Astrocyte (in vitro differentiated cells and primary cell): ENCODE data around the gene GPR137. TPM values are rescaled to one million over a fixed set of nuclear protein-coding genes. Genes with fewer than 3 reads are reported as not detected.

Source experiments
- DNase-seq: peaks from one replicate; pipeline ENCODE4 v3.0.0-alpha.2; 2010; ENCODE audit warnings: low read depth
- FAIRE-seq: peaks from 2 replicates; lab custom pipeline; 2011; peaks lifted over from hg19 to GRCh38; lab: Jason Lieb, UNC
- H2AFZ ChIP-seq: 2 replicates; pipeline ENCODE4 v1.6.0; 2012; ENCODE audit warnings: low read depth, low read length, inconsistent platforms
- H3K27ac ChIP-seq: 2 replicates; pipeline ENCODE4 v1.5.1; 2011; ENCODE audit warnings: low read depth, low read length, inconsistent platforms
- H3K27me3 ChIP-seq: 2 replicates; pipeline ENCODE4 v1.6.0; 2011; ENCODE audit warnings: low read length, inconsistent platforms; ENCODE audit not compliant: insufficient read depth
- H3K36me3 ChIP-seq: 2 replicates; pipeline ENCODE4 v1.5.1; 2011; ENCODE audit warnings: low read length, inconsistent platforms; ENCODE audit not compliant: insufficient read depth
- H3K4me1 ChIP-seq: 2 replicates; pipeline ENCODE4 v1.5.1; 2011; ENCODE audit warnings: low read length, inconsistent platforms; ENCODE audit not compliant: insufficient read depth
- H3K4me2 ChIP-seq: 2 replicates; pipeline ENCODE4 v1.6.0; 2012; ENCODE audit warnings: low read length, inconsistent platforms
- H3K4me3 ChIP-seq: 2 replicates; pipeline ENCODE4 v1.5.1; 2011; ENCODE audit warnings: low read depth, mild to moderate bottlenecking, low read length, inconsistent platforms; ENCODE audit not compliant: insufficient read depth
- H3K79me2 ChIP-seq: 2 replicates; pipeline ENCODE4 v1.6.0; 2012; ENCODE audit warnings: mild to moderate bottlenecking, low read length, inconsistent platforms; ENCODE audit not compliant: insufficient read depth
- H3K9ac ChIP-seq: 2 replicates; pipeline ENCODE4 v1.6.0; 2012; ENCODE audit warnings: mild to moderate bottlenecking, low read length, inconsistent platforms
- H3K9me3 ChIP-seq: 2 replicates; pipeline ENCODE4 v1.5.1; 2012; ENCODE audit warnings: low read depth, mild to moderate bottlenecking, low read length, inconsistent platforms; ENCODE audit not compliant: insufficient read depth
- H4K20me1 ChIP-seq: 2 replicates; pipeline ENCODE4 v1.6.0; 2012; ENCODE audit warnings: low read length, inconsistent platforms; ENCODE audit not compliant: insufficient read depth
- H3K27ac Mint-ChIP-seq: one replicate; pipeline ENCODE4 v1.8.0; 2021; ENCODE audit warnings: mild to moderate bottlenecking, mixed read lengths; ENCODE audit not compliant: unreplicated experiment
- H3K27me3 Mint-ChIP-seq: one replicate; pipeline ENCODE4 v1.8.0; 2021; ENCODE audit warnings: low read depth, mixed read lengths; ENCODE audit not compliant: unreplicated experiment
- H3K36me3 Mint-ChIP-seq: one replicate; pipeline ENCODE4 v1.8.0; 2021; ENCODE audit warnings: low read depth, mixed read lengths; ENCODE audit not compliant: unreplicated experiment
- H3K4me1 Mint-ChIP-seq: one replicate; pipeline ENCODE4 v1.8.0; 2021; ENCODE audit warnings: low read depth, mixed read lengths; ENCODE audit not compliant: unreplicated experiment
- H3K4me3 Mint-ChIP-seq: one replicate; pipeline ENCODE4 v1.8.0; 2021; ENCODE audit warnings: mild to moderate bottlenecking, moderate library complexity, mixed read lengths; ENCODE audit not compliant: unreplicated experiment
- H3K9me3 Mint-ChIP-seq: one replicate; pipeline ENCODE4 v1.8.0; 2021; ENCODE audit warnings: mild to moderate bottlenecking, mixed read lengths; ENCODE audit not compliant: unreplicated experiment
- EZH2 ChIP-seq: IDR thresholded peaks from 2 replicates; pipeline ENCODE4 v1.6.1; 2012; ENCODE audit warnings: mild to moderate bottlenecking, low read length, inconsistent platforms; ENCODE audit not compliant: insufficient read depth
- total RNA-seq: library from RNA; stranded (reverse); gene quantifications from 2 replicates; pipeline ENCODE4 v1.2.1, GENCODE V29; 2021
- TF ChIP-seq, protein P1 (sequence below): IDR thresholded peaks from 2 replicates; pipeline ENCODE4 v1.5.1; 2011; ENCODE audit warnings: low read depth, mild to moderate bottlenecking, inconsistent platforms, low read length, moderate library complexity; ENCODE audit not compliant: insufficient read depth

The GPR137 gene
- total RNA-seq, 1 donor from 2014 or later: 46.8 TPM

GRCh38 chr11:64305691-64306562 is 20.3 kb downstream of the GPR137 start:
- Histone ChIP-seq H3K27ac (peak overlapping the region; percentile 6), H3K4me2 (peak overlapping the region; percentile 95), H3K9ac (peak overlapping the region; percentile 78), H3K4me3 (peak overlapping the region; percentile 73), H2AFZ (peak overlapping the region; percentile 63), H3K79me2 (peaks cover 22% of the 10 kb centered on the region), H3K27me3 (peaks cover 2% of the 10 kb centered on the region), H4K20me1 (peaks cover 6% of the 10 kb centered on the region), H3K4me1 (peaks cover 14% of the 10 kb centered on the region), H3K9me3 (no peaks in the 10 kb centered on the region), H3K36me3 (no peaks in the 10 kb centered on the region)
- peak overlapping the region; percentile 80 for H3K27ac Mint-ChIP-seq
- peak overlapping the region; percentile 94 for H3K4me3 Mint-ChIP-seq
- no peak for DNase-seq
- peaks cover 8% of the 10 kb centered on the region for H3K27me3 Mint-ChIP-seq
- H3K4me1 Mint-ChIP-seq: peaks cover 1% of the 10 kb centered on the region
- FAIRE-seq: no peak
- no peaks in the 10 kb centered on the region for H3K9me3 Mint-ChIP-seq
- TF ChIP-seq, protein P1, sequence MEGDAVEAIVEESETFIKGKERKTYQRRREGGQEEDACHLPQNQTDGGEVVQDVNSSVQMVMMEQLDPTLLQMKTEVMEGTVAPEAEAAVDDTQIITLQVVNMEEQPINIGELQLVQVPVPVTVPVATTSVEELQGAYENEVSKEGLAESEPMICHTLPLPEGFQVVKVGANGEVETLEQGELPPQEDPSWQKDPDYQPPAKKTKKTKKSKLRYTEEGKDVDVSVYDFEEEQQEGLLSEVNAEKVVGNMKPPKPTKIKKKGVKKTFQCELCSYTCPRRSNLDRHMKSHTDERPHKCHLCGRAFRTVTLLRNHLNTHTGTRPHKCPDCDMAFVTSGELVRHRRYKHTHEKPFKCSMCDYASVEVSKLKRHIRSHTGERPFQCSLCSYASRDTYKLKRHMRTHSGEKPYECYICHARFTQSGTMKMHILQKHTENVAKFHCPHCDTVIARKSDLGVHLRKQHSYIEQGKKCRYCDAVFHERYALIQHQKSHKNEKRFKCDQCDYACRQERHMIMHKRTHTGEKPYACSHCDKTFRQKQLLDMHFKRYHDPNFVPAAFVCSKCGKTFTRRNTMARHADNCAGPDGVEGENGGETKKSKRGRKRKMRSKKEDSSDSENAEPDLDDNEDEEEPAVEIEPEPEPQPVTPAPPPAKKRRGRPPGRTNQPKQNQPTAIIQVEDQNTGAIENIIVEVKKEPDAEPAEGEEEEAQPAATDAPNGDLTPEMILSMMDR: peak; percentile 5
- no peak for TF ChIP-seq EZH2
- H3K36me3 Mint-ChIP-seq: no peaks in the 10 kb centered on the region

- H3K27me3 Mint-ChIP-seq: peaks cover 5% of the 10 kb centered on the region
- H3K4me1 Mint-ChIP-seq: peaks cover 2% of the 10 kb centered on the region
- no peaks in the 10 kb centered on the region for H3K9me3 Mint-ChIP-seq
- H4K20me1 ChIP-seq: peaks cover 6% of the 10 kb centered on the region
- peak overlapping the region; percentile 73 for H3K4me3 ChIP-seq
- DNase-seq (no peak), FAIRE-seq (no peak)
- peak overlapping the region; percentile 94 for H3K4me3 Mint-ChIP-seq
- H3K36me3 Mint-ChIP-seq: no peaks in the 10 kb centered on the region
- no peak overlapping the region for H3K27ac ChIP-seq
- TF ChIP-seq, protein P1: no peak
- peak overlapping the region; percentile 80 for H3K27ac Mint-ChIP-seq
- H3K79me2 ChIP-seq: peaks cover 24% of the 10 kb centered on the region
- H3K4me1 ChIP-seq: peaks cover 12% of the 10 kb centered on the region
- H2AFZ ChIP-seq: peak overlapping the region; percentile 63
- H3K9me3 ChIP-seq: no peaks in the 10 kb centered on the region
- H3K36me3 ChIP-seq: no peaks in the 10 kb centered on the region
- H3K27me3 ChIP-seq: peaks cover 2% of the 10 kb centered on the region
- H3K4me2 ChIP-seq: peak overlapping the region; percentile 95
- peak overlapping the region; percentile 78 for H3K9ac ChIP-seq
These were observed 20.9 kb downstream of the GPR137 start for GRCh38 chr11:64306563-64306875.
